ENCODE data around the gene TSNAXIP1.

TSNAXIP1 gene

DNA sequence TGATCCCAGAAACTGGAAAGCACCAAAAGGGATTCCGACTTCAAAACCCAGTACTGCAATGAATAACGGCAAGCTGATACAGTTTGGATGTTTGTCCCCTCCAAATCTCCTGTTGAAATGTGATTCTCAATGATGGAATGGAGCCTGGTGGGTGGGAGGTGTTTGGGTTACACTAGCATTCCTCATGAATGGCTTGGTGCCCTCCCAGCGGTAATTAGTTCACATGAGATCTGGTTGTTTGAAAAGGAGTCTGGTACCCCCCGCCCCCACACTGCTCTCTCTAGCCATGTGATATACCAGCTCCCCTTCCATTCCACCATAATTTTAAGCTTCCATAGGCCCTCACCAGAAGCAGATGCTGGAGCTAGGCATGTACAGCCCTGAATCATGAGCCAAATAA is 40.4 kb upstream of the TSNAXIP1 start:
- no peaks in the 10 kb centered on the region for H3K9me2 ChIP-seq (replicated peaks; ENCODE audit: insufficient read depth, low read length)
- H3K4me2 ChIP-seq (ENCODE audit: low read depth, low read length, poor library complexity, severe bottlenecking) = no peak overlapping the region
- H3K9ac ChIP-seq (ENCODE audit: low read length) = no peak overlapping the region
- no peak overlapping the region for H2AFZ ChIP-seq (ENCODE audit: low read depth, low read length, severe bottlenecking)
- no peaks in the 10 kb centered on the region for H3K79me2 ChIP-seq (ENCODE audit: insufficient read depth, low read length)
- H4K20me1 ChIP-seq (ENCODE audit: low read depth, low read length) = no peaks in the 10 kb centered on the region
- no peaks in the 10 kb centered on the region for H3K27me3 ChIP-seq (ENCODE audit: low read length)
- no peaks in the 10 kb centered on the region for H3K36me3 ChIP-seq (ENCODE audit: low read length)
- no peak for TF ChIP-seq EZH2phosphoT487 (conservative IDR thresholded peaks at IDR 0.05; ENCODE audit: low read length)
- TF ChIP-seq, protein P1, sequence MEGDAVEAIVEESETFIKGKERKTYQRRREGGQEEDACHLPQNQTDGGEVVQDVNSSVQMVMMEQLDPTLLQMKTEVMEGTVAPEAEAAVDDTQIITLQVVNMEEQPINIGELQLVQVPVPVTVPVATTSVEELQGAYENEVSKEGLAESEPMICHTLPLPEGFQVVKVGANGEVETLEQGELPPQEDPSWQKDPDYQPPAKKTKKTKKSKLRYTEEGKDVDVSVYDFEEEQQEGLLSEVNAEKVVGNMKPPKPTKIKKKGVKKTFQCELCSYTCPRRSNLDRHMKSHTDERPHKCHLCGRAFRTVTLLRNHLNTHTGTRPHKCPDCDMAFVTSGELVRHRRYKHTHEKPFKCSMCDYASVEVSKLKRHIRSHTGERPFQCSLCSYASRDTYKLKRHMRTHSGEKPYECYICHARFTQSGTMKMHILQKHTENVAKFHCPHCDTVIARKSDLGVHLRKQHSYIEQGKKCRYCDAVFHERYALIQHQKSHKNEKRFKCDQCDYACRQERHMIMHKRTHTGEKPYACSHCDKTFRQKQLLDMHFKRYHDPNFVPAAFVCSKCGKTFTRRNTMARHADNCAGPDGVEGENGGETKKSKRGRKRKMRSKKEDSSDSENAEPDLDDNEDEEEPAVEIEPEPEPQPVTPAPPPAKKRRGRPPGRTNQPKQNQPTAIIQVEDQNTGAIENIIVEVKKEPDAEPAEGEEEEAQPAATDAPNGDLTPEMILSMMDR (IDR thresholded peaks at IDR 0.05; ENCODE audit: insufficient read depth, low read length, poor library complexity, severe bottlenecking) = no peak
- H3K4me3 ChIP-seq (ENCODE audit: insufficient read depth, low read length, poor library complexity, severe bottlenecking) = no peak overlapping the region
- no peak overlapping the region for H3K27ac ChIP-seq (ENCODE audit: low read depth, low read length)
- H3K9me3 ChIP-seq (ENCODE audit: insufficient read depth, low read length) = no peaks in the 10 kb centered on the region
- H3F3A ChIP-seq (ENCODE audit: insufficient read depth) = no peaks in the 10 kb centered on the region

DNA sequence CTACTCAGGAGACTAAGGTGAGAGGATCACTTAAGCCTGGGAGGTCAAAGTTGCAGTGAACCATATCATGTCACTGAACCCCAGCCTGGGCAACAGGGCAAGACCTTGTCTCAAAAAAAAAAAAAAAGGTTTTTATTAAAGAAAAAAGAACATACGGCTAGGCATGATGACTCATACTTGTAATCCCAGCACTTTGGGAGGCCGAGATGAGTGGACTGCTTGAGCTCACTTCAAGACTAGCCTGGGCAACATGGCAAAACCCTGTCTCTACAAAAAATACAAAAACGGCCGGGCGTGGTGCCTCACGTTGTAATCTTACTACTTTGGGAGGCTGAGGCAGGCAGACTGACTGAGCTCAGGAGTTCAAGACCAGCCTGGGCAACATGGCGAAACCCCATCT is 38.7 kb upstream of the TSNAXIP1 start:
- H3K9me3 ChIP-seq (ENCODE audit: insufficient read depth, low read length) = no peaks in the 10 kb centered on the region
- H3K27me3 ChIP-seq (ENCODE audit: low read length) = no peaks in the 10 kb centered on the region
- no peaks in the 10 kb centered on the region for H3K9me2 ChIP-seq (replicated peaks; ENCODE audit: insufficient read depth, low read length)
- no peak overlapping the region for H3K27ac ChIP-seq (ENCODE audit: low read depth, low read length)
- no peaks in the 10 kb centered on the region for H3F3A ChIP-seq (ENCODE audit: insufficient read depth)
- H3K4me3 ChIP-seq (ENCODE audit: insufficient read depth, low read length, poor library complexity, severe bottlenecking) = no peak overlapping the region
- H2AFZ ChIP-seq (ENCODE audit: low read depth, low read length, severe bottlenecking) = no peak overlapping the region
- no peak overlapping the region for H3K9ac ChIP-seq (ENCODE audit: low read length)
- H3K4me2 ChIP-seq (ENCODE audit: low read depth, low read length, poor library complexity, severe bottlenecking) = no peak overlapping the region
- no peaks in the 10 kb centered on the region for H4K20me1 ChIP-seq (ENCODE audit: low read depth, low read length)
- no peaks in the 10 kb centered on the region for H3K36me3 ChIP-seq (ENCODE audit: low read length)
- no peaks in the 10 kb centered on the region for H3K79me2 ChIP-seq (ENCODE audit: insufficient read depth, low read length)
- TF ChIP-seq, protein P1 (IDR thresholded peaks at IDR 0.05; ENCODE audit: insufficient read depth, low read length, poor library complexity, severe bottlenecking) = no peak
- TF ChIP-seq EZH2phosphoT487 (conservative IDR thresholded peaks at IDR 0.05; ENCODE audit: low read length) = no peak

DNA sequence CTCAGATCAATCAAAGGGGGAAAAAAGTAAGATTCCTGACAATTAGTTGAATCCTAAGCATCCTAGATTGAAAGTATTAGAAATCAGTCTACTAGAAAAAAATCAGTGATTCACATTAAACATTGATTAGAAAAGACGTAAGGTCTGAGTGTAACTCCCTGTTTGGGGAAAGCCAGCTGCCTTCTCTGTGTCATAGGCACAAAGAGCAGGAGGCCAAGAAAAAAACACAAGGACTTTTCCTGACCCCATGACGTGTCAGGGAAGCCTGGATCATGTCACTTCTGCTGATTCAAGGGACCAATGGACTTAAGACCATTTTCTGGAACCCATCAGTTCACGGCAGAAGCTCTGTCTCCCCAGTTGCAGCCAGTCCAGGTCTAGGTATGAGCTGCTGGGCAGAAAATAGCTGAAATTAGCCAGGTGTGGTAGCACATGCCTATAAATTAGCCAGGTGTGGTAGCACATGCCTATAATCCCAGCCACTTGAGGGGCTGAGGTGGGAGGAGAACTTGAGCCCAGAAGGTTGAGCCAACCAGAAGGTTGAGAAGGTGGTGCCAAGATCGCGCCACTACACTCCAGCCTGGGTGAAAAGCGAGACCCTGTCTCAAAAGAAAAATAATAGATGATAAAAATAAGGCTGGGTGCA is 36.2 kb upstream of the TSNAXIP1 start:
- no peak overlapping the region for H3K4me2 ChIP-seq (ENCODE audit: low read depth, low read length, poor library complexity, severe bottlenecking)
- no peak overlapping the region for H3K4me3 ChIP-seq (ENCODE audit: insufficient read depth, low read length, poor library complexity, severe bottlenecking)
- no peaks in the 10 kb centered on the region for H3K27me3 ChIP-seq (ENCODE audit: low read length)
- no peaks in the 10 kb centered on the region for H3K9me3 ChIP-seq (ENCODE audit: insufficient read depth, low read length)
- H3K36me3 ChIP-seq (ENCODE audit: low read length) = no peaks in the 10 kb centered on the region
- no peaks in the 10 kb centered on the region for H3K9me2 ChIP-seq (replicated peaks; ENCODE audit: insufficient read depth, low read length)
- H3F3A ChIP-seq (ENCODE audit: insufficient read depth) = no peaks in the 10 kb centered on the region
- H3K79me2 ChIP-seq (ENCODE audit: insufficient read depth, low read length) = no peaks in the 10 kb centered on the region
- no peak overlapping the region for H2AFZ ChIP-seq (ENCODE audit: low read depth, low read length, severe bottlenecking)
- no peak overlapping the region for H3K27ac ChIP-seq (ENCODE audit: low read depth, low read length)
- no peak overlapping the region for H3K9ac ChIP-seq (ENCODE audit: low read length)
- no peaks in the 10 kb centered on the region for H4K20me1 ChIP-seq (ENCODE audit: low read depth, low read length)
- TF ChIP-seq, protein P1 (IDR thresholded peaks at IDR 0.05; ENCODE audit: insufficient read depth, low read length, poor library complexity, severe bottlenecking) = no peak
- no peak for TF ChIP-seq EZH2phosphoT487 (conservative IDR thresholded peaks at IDR 0.05; ENCODE audit: low read length)
